Measurements from ENCODE around the gene RNF215.
A peak's percentile ranks its signal among the peaks of the same experiment; 100 is the strongest.
"Not testable (repeated sequence)": the region's sequence is repeated elsewhere in the genome, so short reads cannot be mapped to it uniquely, and the experiment has no call there.

RNF215 gene

DNA sequence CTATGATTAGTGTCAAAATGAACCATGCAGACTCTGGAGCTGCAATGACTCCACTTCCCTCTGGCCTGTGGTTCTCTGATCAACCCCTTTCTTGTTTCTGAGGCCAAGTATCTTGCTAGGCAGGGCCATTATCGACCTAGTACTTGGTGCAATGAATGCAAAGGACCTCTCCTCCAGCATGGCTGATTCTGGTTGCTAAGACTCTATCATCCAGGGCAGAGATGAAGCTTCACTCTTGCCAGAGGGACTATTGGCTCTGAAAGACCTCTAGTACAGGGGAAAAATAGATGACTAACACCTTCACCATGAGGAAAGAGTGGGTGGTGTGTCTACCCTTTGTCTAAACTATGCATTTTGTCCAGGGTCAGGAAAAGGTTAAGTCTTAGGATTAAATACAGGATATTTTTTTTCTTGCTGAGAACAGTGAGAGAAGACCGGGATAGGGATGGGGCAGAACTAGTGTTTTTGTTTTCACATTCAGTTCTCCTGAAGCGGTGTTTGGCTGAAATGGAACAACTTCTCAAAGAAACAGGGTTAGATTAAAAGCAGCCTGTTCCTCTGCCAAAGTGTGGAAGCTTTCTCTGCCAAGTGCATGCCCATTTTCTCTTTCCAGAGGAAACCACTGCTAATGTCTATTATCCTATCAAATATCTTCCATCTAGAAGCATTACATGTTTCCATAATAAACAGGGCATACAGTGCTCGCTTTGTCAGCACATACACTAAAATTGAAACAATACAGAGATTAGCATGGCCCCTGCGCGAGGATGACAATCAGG lies 33.3 kb upstream of the RNF215 start:
- no peak for DNase-seq

DNA sequence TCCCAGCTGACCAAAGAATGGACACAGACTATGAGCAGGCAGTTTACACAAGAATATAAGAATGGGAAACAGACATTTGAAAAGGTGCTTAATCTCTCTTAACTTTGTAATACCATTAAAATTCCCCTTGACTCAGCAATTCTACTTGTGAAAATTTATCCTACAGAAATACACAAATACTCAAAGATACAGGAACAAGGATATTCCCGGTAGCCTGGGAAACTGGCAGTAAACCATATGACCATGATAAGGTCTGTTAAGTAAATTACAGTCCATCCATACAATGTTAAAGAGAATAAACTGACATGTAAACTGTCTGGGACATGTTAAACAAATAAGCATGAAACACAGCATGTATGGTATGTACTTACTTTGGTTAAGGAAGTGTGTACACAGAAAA lies 29.6 kb upstream of the RNF215 start:
- DNase-seq: no peak

DNA sequence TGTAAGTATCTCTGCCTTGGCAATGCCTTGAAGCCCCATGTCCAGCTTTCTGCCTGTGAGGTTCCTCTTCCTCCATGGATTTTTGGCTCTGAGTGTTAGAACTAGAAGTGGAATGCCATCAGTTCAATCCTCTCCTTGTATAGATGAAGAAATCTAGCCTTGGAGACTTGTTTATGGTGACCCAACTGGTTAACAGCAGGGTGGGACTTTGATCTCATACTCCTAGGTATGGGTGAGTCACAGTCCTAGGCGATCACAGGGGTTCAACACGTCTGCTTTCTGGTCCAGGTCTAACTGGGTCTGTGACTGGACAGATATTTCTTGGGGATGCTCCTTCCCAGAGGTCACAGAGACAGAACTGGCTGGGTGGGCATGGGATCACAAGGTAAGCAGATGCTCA lies 29.2 kb upstream of the RNF215 start:
- DNase-seq: no peak

DNA sequence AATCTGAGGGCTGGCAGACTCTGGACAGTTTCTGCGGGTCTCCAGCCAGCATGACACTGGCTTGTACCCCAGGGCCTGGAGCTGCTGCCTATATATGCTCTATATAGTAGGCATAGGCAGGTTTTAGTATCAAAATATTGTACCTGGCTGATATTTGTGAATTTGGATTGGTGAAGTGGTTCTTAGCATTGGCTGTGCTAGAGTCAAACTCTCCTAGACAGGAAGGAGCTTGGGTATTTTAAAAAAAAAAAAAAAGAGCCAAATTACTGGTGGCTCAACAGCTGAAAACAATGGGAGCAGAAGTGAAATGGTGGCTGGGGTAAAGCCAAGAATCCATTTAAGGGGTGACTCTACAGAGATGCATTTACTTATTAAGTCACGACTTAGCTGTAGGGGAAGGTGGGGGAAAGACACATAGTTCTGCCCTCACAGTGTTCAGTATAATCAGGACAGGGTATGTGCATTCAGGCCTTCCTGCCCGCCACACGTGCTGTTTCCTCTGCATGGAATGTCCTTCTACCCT lies 27.4 kb upstream of the RNF215 start:
- no peak for DNase-seq

DNA sequence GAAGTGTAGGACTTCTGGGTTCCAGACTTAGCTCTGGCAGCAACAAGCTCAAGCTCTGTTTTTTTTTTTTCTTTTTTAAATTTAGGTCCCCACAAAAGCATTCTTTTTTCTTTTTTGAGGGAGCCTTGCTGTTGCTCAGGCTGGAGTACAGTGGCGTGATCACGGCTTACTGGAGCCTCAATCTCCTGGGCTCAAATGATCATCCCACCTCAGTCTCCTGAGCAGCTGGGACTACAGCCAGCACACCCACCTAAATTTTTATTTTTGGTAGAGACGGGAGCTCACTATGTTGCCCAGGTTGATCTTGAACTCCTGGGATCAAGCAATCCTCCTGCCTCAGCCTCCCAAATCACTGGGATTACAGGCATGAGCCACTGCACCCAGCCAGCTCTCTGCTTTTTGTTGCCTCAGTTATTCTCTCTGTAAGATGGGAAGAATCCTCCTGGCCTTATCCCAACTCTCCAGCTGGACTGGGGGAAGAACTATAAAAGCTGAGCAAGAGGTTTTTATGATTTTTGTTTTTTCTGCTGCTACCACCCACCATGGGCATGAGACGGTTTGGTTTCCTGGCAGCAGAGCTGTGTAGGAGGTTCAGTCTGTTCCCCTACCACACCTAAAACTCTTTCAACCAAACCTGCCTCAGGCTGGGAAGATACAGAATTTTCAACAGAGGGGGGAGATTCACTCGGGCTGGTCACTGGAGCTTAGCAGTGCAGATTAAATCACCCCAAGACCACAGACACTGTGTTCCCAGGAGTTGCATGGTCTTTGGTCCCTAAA lies 26.7 kb upstream of the RNF215 start:
- DNase-seq: no peak

DNA sequence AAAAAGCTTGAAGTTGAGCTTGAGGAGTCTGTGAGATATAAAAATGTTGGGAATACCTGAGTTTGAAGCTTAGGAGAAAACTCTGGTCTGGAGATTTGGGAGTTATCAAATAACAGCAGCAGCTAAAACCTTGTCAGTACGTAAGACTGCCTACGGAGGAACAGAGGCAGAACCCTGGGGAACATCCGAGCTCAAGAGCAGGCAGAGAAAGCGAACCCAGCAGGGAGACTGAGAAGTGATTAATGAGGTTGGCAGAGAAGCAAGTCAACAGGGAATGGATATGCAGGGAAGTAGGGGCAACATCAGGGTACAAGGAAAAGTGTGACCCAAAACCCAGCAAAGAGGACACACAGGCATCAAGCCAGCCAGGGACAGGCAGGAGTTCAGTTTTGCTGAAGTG lies 25.8 kb upstream of the RNF215 start:
- DNase-seq: no peak

DNA sequence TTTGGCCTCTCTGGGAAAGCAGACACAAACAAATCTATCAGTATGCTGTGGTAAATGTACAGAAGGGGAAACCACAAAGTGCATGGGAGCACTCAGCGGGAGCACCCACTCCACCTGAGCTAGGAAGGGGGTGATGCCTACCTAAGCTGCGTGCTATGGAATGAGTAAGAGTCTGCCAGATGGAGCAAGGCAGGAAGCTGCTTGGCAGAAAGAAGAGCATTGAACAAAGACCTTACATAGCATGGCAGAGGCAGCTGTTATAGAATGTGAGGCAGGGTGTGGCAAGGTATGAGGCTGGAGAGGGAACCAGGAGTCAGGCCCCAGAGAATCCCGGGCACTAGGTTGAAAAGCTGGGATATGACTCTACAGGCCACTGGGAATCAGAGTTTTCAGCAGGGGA lies 24.6 kb upstream of the RNF215 start:
- DNase-seq: no peak

DNA sequence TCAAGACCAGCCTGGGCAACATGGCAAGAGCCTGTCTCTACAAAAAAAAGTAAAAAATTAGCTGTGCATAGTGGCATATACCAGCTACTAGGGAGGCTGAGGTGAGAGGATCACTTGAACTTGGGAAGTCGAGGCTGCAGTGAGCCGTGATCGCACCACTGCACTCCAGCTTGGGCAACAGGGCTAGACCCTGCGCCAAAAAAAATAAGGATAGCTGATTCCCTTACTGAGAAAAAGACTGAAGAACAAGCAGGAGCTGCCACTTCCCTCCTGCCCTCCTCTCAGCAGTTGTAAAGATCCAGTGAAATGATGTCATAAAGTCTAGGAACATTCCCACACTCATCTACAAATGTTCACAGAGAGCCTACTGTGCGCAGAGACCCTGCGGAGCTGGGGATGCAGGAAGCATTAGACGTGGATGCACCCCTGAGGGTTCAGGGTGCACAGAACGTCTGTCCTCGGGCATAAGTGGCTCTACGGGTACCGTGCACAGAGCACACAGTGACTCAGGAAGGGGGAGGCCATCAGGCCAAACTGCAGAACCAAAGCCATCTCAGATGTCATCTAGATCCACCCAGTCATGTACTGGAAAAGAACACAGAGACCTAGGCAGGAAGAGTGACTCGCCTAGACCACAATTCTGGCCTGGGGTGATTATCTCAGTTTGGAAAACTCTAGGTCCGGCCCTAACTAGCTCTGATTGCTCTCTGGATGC lies 21.3 kb upstream of the RNF215 start:
- DNase-seq: no peak

DNA sequence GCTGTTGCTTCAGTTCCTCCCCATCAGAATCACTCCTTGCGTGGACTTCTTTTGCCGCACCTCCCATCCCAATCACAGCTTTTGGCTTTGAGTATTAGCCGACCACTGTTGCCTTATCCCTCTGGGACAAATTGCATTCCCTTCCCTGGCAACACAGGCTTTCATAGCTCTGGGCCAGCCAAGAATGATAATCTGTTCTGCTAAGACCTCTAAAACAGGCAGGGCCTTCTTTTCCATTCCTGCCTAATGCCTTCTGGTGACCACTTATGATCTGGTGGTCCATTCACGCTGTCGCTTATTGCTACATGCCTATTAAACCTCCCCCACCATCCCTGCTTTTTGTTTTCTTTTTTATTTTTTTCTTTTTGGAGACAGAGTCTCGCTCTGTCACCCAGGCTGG lies 19.2 kb upstream of the RNF215 start:
- no peak for DNase-seq

DNA sequence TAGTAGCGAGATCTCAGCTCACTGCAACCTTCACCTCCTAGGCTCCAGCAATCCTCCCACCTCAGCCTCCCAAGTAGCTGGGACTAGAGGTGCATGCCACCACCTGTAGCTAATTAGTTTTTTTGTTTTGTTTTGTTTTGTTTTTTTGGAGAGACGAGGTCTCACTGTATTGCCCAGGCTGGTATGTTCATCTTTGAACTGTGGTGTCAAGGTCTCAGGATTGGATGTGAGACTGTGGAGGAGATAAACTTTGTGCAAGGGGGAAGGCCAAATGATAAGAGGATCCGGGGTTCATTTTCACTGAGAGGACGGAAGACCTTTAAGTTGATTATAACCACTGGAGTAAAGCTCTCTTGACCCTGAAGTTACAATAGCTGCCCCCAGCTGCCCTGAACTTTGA lies 18.5 kb upstream of the RNF215 start:
- no peak for DNase-seq

DNA sequence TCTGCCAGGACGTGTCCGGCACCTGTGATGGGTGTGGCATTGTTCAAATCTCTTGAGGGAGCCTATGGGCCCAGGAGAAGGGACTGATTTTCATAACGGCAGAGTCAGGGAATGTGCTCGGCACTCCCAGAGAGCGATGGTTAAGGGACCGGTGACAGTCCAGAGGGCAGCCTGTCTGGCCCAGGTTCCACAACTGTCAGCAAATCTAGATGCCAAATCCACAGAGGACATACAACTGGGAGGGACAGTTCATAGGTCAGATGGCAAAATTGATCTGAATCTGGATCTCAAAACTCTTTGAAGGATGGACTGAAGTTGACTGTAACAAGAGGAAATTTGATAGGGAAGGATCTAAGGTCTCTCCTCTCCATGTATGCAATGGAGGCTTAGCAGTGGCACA lies 17.1 kb upstream of the RNF215 start:
- DNase-seq: no peak

DNA sequence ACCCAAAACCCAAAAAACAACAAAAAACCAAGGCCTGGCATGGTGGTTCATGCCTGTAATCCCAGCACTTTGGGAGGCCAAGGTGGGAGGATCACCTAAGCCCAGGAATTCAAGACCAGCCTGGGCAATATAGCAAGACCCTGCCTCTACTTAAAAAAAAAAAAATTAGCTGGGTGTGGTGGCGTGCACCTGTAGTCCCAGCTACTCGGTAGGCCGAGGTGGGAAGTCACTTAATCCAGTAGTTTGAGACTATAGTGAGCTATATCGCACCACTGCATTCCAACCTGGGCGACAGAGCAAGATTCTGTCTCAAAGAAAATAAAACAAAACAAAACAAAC lies 15.5 kb upstream of the RNF215 start:
- DNase-seq: not testable (repeated sequence)

DNA sequence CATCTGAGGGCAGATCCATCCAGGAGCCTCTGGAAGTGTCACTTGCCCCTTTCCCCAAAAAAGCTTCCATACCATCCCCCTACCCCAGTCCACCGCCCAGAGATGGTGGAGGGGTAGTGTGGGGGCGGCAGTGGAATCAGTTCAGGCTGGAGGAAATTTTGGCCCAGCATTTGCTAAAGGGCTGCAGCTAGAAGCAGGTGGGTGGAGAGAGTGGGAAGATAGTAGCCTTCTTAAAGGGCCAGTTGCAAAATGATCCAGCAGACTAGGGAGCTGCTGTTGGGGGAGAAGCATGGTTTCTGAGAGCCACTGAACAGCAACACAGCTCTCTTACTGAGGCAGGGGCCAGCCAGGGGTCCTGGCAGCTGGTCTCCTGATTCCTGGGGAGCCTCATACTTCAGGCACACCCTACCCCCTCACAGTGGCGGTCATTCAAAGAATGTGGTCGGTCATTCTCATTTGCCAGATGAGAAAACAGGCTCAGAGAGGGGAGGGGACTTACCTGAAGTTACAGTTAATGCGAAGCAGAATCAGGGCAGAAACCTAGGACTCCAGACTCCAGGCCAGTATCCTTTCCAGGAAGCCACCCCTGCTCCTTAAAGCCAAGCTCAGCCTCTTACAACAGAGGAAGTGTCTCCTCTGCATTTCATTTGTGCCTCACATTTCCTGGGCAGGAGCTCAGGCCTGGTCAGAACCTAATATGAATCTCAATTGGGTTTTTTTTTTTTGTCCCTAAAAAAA lies 15.0 kb upstream of the RNF215 start:
- no peak for DNase-seq

DNA sequence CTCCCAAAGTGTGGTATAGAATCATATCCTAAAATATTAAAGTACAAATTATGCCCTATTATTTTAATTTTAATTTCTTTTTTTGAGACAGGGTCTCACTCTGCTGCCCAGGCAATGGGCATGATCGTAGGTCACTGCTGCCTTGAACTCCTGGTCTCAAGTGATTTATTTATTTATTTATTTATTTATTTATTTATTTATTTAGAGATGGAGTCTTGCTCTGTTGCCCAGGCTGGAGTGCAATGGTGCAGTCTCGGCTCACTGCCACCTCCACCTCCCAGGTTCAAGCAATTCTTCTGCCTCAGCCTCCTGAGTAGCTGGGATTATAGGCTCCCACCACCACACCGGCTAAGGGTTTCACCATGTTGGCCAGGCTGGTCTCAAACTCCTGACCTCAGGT lies 13.8 kb upstream of the RNF215 start:
- not testable (repeated sequence) for DNase-seq

DNA sequence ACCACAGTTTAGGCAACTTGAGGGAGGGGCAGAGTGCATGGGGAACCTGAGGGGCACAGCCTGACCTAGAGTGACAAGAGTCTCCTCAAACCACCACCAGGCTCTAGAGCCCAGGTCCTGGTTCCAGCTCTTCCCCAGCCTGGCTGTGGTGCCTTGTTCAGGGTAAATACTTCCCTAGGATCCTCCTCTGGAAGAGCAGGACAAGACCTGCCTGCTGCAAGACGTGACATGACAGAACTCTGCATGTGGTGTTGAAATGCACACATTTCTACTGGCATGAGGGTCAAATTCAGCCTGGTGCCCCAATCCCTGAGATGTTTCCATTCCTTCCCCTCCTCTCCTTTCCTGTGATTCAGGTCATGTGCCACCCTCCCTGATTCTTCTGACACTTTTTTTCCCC lies 12.9 kb upstream of the RNF215 start:
- DNase-seq: no peak

DNA sequence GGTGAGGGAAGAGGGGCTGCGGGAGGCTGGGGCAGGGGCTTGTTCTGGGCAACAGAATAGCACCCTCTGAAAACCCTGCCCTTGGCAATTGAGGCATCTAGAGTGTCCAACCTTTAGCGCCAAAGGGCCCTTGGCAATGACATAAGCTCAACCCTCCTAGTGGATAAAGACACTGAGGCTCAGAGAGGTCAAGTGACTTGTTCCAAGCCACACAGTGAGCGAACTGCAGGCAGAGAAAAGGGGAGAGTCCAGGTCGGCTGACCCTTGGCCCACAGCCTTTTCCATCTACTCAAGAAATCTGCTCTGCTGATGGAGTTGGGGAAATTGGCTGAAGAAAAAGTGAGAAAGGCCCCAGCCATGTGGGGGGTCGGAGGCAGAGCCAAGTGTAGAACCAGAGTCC lies 12.5 kb upstream of the RNF215 start:
- no peak for DNase-seq

DNA sequence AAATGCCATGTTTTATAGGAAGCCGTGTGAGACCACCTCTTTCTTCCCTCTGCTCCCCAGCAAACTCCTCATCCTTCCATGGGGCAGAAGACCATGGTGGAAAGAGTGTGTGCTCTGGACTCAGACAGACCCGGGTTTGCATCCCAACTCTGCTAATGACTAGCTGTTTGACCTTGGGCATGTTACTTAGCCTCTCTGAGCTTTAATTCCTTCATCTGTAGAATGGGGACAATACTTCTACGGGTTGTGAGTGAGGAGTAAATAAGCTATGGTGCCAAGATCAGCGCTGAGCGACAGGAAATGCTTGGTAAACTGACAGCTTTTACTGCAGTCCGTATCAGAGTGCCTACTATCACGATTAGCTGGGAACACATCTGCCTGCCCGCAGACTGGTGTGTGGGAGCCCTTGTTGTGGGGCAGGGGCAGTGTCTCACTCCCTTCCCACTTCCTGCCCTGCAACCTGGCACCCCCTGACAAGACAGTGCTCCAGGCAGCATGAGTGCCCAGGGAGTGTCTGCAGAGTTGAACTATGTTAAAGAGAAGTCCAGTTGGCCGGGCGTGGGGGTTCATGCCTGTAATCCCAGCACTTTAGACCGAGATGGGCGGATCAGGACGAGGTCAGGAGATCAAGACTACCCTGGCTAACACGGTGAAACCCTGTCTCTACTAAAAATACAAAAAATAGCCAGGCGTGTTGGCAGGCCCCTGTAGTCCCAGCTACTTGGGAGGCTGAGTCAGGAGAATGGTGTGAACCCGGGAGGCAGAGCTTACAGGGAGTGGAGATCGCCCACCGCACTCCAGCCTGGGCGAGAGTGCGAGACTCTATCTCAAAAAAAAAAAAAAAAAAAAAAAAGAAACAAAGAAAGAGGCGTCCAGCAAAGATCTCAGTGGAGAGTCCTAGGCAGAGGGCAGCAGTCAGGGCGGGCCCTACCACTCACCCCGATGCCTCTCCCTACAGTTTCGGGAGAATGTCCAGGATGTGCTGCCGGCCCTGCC lies 11.8 kb upstream of the RNF215 start:
- DNase-seq: no peak

DNA sequence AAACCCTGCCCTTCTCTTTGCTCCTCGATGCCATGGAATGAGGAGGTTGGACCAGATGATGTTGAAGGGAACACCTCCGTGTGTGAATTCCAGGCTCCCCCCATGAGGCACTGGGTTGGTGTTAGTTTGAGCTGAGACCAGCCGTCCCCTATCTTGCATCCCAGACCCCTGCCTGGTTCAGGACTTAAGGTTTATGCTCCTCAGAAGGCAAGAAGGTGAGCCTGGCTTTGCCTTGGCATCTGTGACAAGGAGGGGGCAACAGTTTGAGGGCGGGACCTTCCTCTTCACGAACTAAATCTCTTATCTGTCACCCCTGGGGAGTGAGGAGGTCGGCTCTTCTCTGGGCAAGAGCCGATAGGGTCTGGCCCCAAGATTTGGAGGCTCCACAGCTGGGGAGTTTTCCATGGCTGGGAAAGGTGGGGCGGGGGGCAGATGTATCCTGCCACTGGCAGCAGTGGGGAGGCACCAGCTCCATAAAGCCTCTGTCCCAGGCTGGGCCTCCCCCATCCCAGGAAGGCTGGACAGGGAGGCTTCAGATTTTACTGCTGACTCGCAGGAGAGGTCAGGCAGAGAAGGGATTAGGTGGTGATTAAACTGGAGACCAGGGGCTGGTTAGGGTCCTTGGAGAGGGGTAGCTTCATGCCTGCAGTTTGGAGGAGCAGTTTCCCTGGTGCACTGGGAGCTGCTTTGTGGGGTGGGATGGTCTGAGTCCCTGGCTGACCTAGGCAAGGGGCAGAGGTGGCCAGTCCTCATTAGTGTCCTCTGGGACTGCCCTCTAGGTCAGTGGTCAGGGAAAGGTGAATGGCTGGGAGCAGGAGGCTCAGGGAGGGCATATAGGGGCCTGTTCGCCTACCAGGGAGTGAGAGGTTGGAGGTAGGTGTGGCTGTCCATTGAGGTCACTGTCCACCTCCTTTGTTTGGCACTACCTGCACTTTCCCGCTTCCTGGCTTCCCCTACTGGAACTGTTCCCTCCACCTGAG lies 10.7 kb upstream of the RNF215 start:
- DNase-seq: no peak

DNA sequence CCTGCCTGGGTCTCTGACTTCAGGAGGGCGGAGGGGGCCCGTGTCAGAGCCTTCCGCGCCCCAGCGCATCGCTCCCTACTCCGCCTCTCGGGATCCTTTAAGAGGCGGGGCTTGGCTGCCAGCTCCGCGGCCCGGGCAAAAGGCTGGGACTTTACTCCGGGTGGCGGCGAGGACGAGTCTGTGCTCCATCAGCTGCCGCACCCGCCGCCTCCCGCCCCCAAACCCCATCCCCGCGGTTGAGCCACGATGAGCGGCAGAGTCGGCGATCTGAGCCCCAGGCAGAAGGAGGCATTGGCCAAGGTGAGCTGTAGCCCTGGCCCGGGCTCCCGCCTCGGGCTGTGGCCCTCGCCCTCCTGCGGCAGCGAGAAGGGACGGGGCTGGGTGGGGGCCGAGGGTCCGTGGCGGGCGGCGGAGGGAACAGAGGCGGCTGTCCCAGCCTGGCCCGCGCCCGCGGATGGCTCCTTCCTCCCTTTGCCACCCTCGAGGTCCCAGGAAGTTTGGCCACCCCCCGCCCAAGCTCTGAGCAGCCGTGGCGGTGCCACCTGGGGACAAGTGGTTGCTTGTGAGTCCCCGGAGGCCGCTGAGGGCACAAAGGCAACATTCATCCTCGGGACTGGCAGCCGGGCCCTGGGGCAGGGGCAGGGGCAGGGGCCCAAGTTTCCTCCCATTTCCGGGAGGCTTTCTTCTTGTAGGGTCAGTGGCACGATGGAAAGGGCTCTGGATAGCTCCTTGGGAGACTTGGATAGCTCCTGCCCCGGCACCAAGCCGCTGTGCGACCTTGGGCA lies 9.9 kb upstream of the RNF215 start, which contains the start of gene SEC14L2:
Gene SEC14L2 (plus strand): TSS at position 148 of the 785 bp plus-strand sequence. CDS start 99 bp downstream, at position 247.
- peak; percentile 11 for DNase-seq
